Mammary epithelial cell (primary cell): ENCODE measurements around the gene INPP4B.

Experiments
- EZH2 ChIP-seq: IDR thresholded peaks from 2 replicates; pipeline ENCODE4 v1.6.1; 2012; ENCODE audit warnings: low read length, inconsistent platforms, borderline replicate concordance
- TF ChIP-seq, protein P1 (sequence below), 2 donors: IDR thresholded peaks in 1 of 2; conservative IDR thresholded peaks in 1 of 2; 2 replicates each; pipeline ENCODE4 v1.5.1; 2011 to 2012; ENCODE audit warnings: inconsistent platforms in 2 of 2, low read length in 2 of 2, mild to moderate bottlenecking in 2 of 2, control low read depth in 1 of 2, low read depth in 1 of 2; ENCODE audit not compliant: insufficient read depth in 1 of 2; ENCODE audit errors: extremely low read depth in 1 of 2

DNA sequence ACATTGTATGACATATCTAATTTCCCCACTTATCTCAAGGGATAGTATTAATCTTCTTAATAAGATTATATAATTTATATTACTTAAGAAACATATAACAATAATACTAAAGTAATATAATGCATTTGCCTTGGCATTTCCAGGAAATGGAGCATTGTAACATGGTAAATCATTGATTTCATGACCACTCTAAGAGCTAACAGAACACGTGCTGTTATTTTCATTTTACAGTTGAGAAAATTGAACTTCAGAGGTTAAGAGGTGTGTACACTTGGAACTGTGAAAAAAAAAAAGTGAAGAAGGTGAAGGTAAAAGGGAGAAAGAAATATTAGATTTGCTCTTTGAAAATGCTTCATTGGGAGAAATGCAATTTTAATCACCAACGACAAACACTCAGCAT, 687.1 kb downstream of the INPP4B start:
- TF ChIP-seq, protein P1, sequence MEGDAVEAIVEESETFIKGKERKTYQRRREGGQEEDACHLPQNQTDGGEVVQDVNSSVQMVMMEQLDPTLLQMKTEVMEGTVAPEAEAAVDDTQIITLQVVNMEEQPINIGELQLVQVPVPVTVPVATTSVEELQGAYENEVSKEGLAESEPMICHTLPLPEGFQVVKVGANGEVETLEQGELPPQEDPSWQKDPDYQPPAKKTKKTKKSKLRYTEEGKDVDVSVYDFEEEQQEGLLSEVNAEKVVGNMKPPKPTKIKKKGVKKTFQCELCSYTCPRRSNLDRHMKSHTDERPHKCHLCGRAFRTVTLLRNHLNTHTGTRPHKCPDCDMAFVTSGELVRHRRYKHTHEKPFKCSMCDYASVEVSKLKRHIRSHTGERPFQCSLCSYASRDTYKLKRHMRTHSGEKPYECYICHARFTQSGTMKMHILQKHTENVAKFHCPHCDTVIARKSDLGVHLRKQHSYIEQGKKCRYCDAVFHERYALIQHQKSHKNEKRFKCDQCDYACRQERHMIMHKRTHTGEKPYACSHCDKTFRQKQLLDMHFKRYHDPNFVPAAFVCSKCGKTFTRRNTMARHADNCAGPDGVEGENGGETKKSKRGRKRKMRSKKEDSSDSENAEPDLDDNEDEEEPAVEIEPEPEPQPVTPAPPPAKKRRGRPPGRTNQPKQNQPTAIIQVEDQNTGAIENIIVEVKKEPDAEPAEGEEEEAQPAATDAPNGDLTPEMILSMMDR (conservative IDR thresholded peaks at IDR 0.05 in 1 of 2, IDR thresholded peaks at IDR 0.05 in 1 of 2; ENCODE audit: extremely low read depth in 1 of 2, insufficient read depth in 1 of 2, low read depth in 1 of 2, low read length in 2 of 2), result no peak
- TF ChIP-seq EZH2, result no peak
